GM12865 (cell line): ENCODE measurements around the gene SPSB4.

ENCODE experiments used
- DNase-seq: peaks from one replicate; pipeline ENCODE4 v3.0.0; 2010; ENCODE audit warnings: low read depth
- H3K4me3 ChIP-seq: 2 replicates; pipeline ENCODE4 v1.5.1; 2011; ENCODE audit warnings: mild to moderate bottlenecking, low read depth, low read length, control low read depth
- TF ChIP-seq, protein P1 (sequence below): IDR thresholded peaks from 2 replicates; pipeline ENCODE4 v1.5.1; 2011; ENCODE audit warnings: low read length, control low read depth, low read depth, inconsistent platforms; ENCODE audit not compliant: insufficient read depth; ENCODE audit errors: missing control alignments

The SPSB4 gene

DNA sequence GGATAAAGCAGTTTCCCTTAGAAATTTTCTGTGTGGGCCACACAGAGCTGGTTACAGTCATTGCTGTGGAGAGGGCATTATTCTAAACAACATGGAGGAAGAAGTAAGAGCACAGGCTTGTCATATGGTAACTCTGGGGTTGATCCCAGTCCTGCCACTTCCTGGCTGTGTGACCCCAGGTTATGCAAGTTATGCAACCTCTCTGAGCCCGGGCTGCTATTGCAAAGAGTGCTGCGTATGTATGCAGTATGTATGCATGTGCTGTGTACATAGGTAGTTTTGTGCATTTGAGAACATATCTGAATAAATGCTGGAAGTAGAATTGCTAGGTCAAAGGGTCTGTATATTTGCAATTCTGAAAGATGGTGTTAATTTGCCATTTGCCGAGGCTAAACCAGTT lies 9.2 kb downstream of the SPSB4 start:
- TF ChIP-seq, protein P1, sequence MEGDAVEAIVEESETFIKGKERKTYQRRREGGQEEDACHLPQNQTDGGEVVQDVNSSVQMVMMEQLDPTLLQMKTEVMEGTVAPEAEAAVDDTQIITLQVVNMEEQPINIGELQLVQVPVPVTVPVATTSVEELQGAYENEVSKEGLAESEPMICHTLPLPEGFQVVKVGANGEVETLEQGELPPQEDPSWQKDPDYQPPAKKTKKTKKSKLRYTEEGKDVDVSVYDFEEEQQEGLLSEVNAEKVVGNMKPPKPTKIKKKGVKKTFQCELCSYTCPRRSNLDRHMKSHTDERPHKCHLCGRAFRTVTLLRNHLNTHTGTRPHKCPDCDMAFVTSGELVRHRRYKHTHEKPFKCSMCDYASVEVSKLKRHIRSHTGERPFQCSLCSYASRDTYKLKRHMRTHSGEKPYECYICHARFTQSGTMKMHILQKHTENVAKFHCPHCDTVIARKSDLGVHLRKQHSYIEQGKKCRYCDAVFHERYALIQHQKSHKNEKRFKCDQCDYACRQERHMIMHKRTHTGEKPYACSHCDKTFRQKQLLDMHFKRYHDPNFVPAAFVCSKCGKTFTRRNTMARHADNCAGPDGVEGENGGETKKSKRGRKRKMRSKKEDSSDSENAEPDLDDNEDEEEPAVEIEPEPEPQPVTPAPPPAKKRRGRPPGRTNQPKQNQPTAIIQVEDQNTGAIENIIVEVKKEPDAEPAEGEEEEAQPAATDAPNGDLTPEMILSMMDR: no peak
- H3K4me3 ChIP-seq: no peak overlapping the region
- no peak for DNase-seq

DNA sequence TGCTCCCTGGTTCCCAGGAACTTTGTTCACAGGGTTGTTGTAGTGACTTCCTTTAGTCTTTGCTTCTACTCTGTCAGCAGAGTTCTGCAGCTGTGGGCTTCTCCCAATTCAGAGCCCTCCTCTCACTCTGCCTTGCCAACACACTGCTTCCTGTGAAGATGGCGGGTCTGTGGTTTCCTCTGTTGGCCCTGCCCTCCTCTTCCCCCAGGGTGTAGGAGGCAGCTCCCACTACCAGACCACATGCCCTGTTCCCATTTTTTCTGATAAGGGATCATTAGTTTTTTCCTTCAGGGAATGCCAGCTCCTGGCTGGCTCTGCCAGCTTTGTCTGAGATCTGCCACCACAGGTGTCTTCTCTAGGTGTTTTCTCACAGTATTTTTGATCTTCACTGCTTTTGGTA lies 12.7 kb downstream of the SPSB4 start:
- TF ChIP-seq, protein P1: no peak
- no peak for DNase-seq
- H3K4me3 ChIP-seq: no peak overlapping the region

DNA sequence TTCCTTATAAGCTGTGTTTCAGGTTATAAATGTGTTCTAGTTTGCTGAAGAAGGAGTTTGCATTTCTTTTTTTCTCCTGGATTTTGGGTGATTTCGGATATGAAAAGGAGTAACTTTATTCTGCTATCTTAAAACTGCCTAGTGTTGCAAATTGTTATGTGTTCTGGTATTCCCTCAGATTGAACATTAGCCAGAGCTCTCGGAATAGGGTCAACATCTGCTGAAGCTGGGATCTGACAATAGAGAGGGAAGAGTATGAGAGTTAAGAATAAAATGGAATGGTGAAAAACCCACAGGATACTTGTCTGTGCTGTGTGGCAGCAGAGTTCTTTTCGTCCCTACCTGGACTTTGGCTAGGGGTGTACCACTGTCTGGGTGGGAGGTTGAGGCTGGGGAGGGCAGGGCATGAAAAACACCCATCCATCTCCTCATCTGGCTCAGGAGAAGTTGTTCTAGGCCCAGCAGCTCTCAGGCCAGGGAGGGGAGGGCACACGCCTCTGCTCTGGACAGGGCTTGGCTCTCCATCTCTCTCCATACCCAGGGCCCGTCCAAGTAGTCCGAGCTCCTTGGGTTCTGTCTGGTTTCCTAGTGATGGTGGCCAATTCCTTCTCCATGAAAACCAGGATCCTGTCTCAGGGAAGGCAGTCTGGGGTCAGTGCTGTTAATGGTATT lies 13.2 kb downstream of the SPSB4 start:
- TF ChIP-seq, protein P1: no peak
- DNase-seq: no peak
- H3K4me3 ChIP-seq: no peak overlapping the region

DNA sequence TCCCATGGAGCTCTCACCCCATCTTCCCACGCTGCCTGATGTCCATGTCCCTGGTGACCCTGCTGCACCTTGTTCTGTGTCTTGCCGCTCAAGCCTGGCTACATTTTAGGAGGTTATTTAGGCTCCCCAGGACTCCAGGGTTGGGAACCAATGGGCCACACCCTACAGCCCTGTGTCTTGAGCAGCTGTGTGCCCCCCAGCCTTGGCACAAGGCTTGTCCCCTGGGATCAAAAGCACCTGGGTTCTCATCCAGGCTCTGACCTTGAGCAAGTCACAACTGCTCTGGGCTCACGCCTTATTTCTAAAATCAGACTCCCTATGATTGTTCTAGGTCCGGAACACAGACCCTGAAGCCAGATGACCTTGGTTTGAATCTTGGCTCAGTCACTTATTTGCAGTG lies 14.1 kb downstream of the SPSB4 start:
- TF ChIP-seq, protein P1: no peak
- no peak overlapping the region for H3K4me3 ChIP-seq
- DNase-seq: no peak

DNA sequence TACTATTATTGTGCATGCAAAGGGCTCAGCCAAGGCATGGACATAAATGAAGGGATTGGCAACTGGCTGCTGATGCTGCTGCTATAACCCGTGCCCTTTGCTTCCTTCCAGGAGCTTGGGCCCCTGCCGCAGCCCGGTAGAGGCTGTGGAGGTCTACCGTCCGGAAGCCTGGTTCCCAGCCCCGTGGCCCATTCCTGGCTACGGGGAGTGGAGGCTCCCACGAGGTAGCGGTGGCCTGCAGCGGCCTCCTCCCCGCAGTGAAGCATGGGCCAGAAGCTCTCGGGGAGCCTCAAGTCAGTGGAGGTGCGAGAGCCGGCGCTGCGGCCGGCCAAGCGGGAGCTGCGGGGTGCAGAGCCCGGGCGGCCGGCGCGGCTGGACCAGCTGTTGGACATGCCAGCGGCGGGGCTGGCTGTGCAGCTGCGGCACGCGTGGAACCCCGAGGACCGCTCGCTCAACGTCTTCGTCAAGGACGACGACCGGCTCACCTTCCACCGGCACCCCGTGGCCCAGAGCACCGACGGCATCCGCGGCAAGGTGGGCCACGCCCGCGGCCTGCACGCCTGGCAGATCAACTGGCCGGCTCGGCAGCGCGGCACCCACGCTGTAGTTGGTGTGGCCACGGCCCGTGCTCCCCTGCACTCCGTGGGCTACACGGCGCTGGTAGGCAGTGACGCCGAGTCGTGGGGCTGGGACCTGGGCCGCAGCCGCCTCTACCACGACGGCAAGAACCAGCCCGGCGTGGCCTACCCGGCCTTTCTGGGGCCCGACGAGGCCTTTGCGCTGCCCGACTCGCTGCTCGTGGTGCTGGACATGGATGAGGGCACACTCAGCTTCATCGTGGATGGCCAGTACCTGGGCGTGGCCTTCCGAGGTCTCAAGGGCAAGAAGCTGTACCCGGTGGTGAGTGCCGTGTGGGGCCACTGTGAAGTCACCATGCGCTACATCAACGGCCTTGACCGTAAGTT lies 15.0 kb downstream of the SPSB4 start:
- DNase-seq: no peak
- TF ChIP-seq, protein P1: no peak
- H3K4me3 ChIP-seq: no peak overlapping the region

DNA sequence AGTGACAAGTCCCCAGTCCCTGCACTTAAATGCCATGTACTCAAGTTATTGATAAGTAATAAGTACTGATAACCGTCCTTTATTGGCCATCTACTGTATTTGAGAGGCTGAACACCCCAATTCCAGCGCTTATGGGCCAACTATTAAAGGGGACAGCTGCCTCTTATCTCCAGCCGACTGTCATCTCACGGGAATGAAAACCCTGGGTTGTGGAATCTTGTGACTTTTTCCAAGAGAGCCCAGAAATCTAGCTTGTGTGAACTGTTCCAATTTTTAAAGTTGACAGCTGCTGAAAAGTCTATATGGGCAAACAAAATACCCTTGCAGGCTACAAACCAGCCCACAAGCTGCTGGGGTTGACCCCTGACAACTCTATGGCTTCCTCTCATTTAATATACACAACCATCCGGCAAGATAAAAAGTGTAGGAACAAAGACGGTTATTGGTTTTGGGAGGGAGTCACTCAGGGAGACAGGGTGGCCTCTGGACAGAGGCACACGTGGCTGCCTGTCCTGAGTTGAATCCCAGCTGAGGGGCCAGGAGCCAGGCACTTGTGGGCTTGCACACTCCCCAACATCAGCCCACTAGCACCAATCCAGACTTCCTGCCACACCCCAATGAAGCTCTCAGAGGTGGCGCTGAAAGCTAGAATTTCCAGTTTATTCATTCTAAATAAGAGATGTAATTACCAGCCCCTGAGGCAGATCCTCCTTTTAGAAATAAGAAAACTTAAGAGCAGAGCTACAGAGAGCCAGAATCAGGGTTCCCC lies 16.2 kb downstream of the SPSB4 start:
- TF ChIP-seq, protein P1: no peak

More for the DNA sequence above, 16.2 kb downstream of the SPSB4 start:
- no peak overlapping the region for H3K4me3 ChIP-seq
- DNase-seq: no peak
